IMR-90 (cell line): ENCODE data around the gene LIMS1. TPM values are rescaled to one million over a fixed set of nuclear protein-coding genes. Genes with fewer than 3 reads are reported as not detected.

Experiments
- ATAC-seq: fragments of 200-7000 bp; cut with Tn5 transposase; 2 replicates; pipeline ENCODE4 v1.9.1; 2020; ENCODE audit warnings: low read depth, mild to moderate bottlenecking, moderate library complexity
- BruUV-seq: library from RNA; stranded (reverse); fragments of 400-500 nt; replicated peaks from 2 replicates; lab custom pipeline; 2021; lab: Mats Ljungman, UMichigan
- CTCF ChIA-PET: fragments of 300-600 bp; formaldehyde crosslinking; extraction: SDS; loops from one replicate; lab custom pipeline; 2021; ENCODE audit warnings: antibody characterized with exemption; lab: Yijun Ruan, JAX
- POLR2A ChIA-PET: fragments of 300-600 bp; sonication (Branson Sonifier 250); formaldehyde crosslinking; loops from one replicate; lab custom pipeline; 2022; ENCODE audit warnings: antibody characterized with exemption; ENCODE audit not compliant: unreplicated experiment; lab: Charles Lee
- DNase-seq: peaks from one replicate; pipeline ENCODE4 v3.0.0; 2013
- H2AFZ ChIP-seq: replicated peaks from 2 replicates; pipeline ENCODE3; 2013; ENCODE audit warnings: low read length, mild to moderate bottlenecking; ENCODE audit not compliant: poor library complexity
- H2AK5ac ChIP-seq: 2 replicates; pipeline ENCODE4 v1.6.1; 2013; ENCODE audit warnings: low read depth, low read length, inconsistent platforms
- H2AK9ac ChIP-seq: replicated peaks from 2 replicates; pipeline ENCODE3; 2013; ENCODE audit warnings: mild to moderate bottlenecking, low read depth, low read length, moderate library complexity; ENCODE audit not compliant: poor library complexity
- H2BK120ac ChIP-seq: 2 replicates; pipeline ENCODE4 v1.6.1; 2013; ENCODE audit warnings: low read depth, low read length, inconsistent platforms
- H2BK15ac ChIP-seq: 3 replicates; pipeline ENCODE4 v1.6.1; 2013; ENCODE audit warnings: low read depth, low read length, inconsistent platforms
- H2BK20ac ChIP-seq: 2 replicates; pipeline ENCODE4 v1.6.1; 2013; ENCODE audit warnings: low read depth, mild to moderate bottlenecking, inconsistent platforms, low read length, moderate library complexity
- H2BK5ac ChIP-seq: 2 replicates; pipeline ENCODE4 v1.6.1; 2013; ENCODE audit warnings: mild to moderate bottlenecking, low read depth, low read length, inconsistent platforms; ENCODE audit not compliant: poor library complexity, severe bottlenecking
- H3K14ac ChIP-seq: replicated peaks from 2 replicates; pipeline ENCODE4 v1.6.1; 2013; ENCODE audit warnings: low read depth, low read length, inconsistent platforms
- H3K18ac ChIP-seq: 2 replicates; pipeline ENCODE4 v1.6.1; 2013; ENCODE audit warnings: low read depth, low read length, control low read depth
- H3K23ac ChIP-seq: 2 replicates; pipeline ENCODE4 v1.6.1; 2013; ENCODE audit warnings: low read depth, low read length, inconsistent platforms
- H3K27ac ChIP-seq: 2 replicates; pipeline ENCODE4 v1.5.1; 2013; ENCODE audit warnings: mild to moderate bottlenecking, control low read depth, low read length; ENCODE audit not compliant: insufficient read depth
- H3K27me3 ChIP-seq: 2 replicates; pipeline ENCODE4 v1.6.1; 2013; ENCODE audit warnings: low read length; ENCODE audit not compliant: control insufficient read depth, insufficient read depth
- H3K36me3 ChIP-seq: 2 replicates; pipeline ENCODE4 v1.6.1; 2013; ENCODE audit warnings: low read length, mixed read lengths; ENCODE audit not compliant: control insufficient read depth, insufficient read depth
- H3K4ac ChIP-seq: 2 replicates; pipeline ENCODE4 v1.6.1; 2013; ENCODE audit warnings: low read depth, low read length, inconsistent platforms
- H3K4me1 ChIP-seq: 2 replicates; pipeline ENCODE4 v1.6.1; 2013; ENCODE audit warnings: low read length, mixed read lengths; ENCODE audit not compliant: control insufficient read depth, insufficient read depth
- H3K4me2 ChIP-seq: 2 replicates; pipeline ENCODE4 v1.6.1; 2013; ENCODE audit warnings: low read depth, mild to moderate bottlenecking, control low read depth, low read length, moderate library complexity
- H3K4me3 ChIP-seq: 2 replicates; pipeline ENCODE4 v1.5.1; 2013; ENCODE audit warnings: low read depth, mild to moderate bottlenecking, control low read depth, low read length, moderate library complexity; ENCODE audit not compliant: insufficient read depth
- H3K56ac ChIP-seq: 2 replicates; pipeline ENCODE4 v1.6.1; 2013; ENCODE audit warnings: low read length, inconsistent platforms; ENCODE audit not compliant: insufficient read depth; ENCODE audit errors: extremely low read depth
- H3K79me1 ChIP-seq, 2 experiments: 2 replicates each; pipeline ENCODE4 v1.6.1; 2013; ENCODE audit warnings: low read length in 2 of 2, inconsistent platforms in 1 of 2, low read depth in 1 of 2
- H3K9ac ChIP-seq: 2 replicates; pipeline ENCODE4 v1.6.1; 2013; ENCODE audit warnings: low read depth, low read length, control low read depth
- H3K9me1 ChIP-seq: 2 replicates; pipeline ENCODE4 v1.6.1; 2013; ENCODE audit warnings: low read length, inconsistent platforms; ENCODE audit not compliant: insufficient read depth
- H3K9me3 ChIP-seq: 2 replicates; pipeline ENCODE4 v1.6.1; 2013; ENCODE audit warnings: low read length; ENCODE audit not compliant: control insufficient read depth, insufficient read depth
- H4K20me1 ChIP-seq: 2 replicates; pipeline ENCODE4 v1.6.1; 2013; ENCODE audit warnings: low read length, inconsistent platforms; ENCODE audit not compliant: insufficient read depth
- H4K5ac ChIP-seq: 2 replicates; pipeline ENCODE4 v1.6.1; 2013; ENCODE audit warnings: mild to moderate bottlenecking, low read depth, low read length, control low read depth
- H4K8ac ChIP-seq, 2 experiments: 2 replicates each; pipeline ENCODE4 v1.6.1; 2013; ENCODE audit warnings: low read depth in 2 of 2, low read length in 2 of 2, control low read depth in 1 of 2, inconsistent platforms in 1 of 2
- H4K91ac ChIP-seq: 2 replicates; pipeline ENCODE4 v1.6.1; 2013; ENCODE audit warnings: low read depth, low read length, inconsistent platforms; ENCODE audit not compliant: insufficient read depth
- BHLHE40 ChIP-seq: fragments of 150-350 bp; IDR thresholded peaks from 2 replicates; pipeline ENCODE4 v1.6.1; 2016; ENCODE audit warnings: mild to moderate bottlenecking, low read depth, low read length
- CEBPB ChIP-seq: IDR thresholded peaks from 2 replicates; pipeline ENCODE4 v1.6.1; 2012; ENCODE audit warnings: low read depth, low read length, improper control_type of control experiment
- CHD1 ChIP-seq: IDR thresholded peaks from 2 replicates; pipeline ENCODE4 v1.6.1; 2012; ENCODE audit warnings: low read depth, low read length, improper control_type of control experiment
- CTCF ChIP-seq: conservative IDR thresholded peaks from 2 replicates; pipeline ENCODE4 v1.5.1; 2012; ENCODE audit warnings: mild to moderate bottlenecking, low read depth, low read length, improper control_type of control experiment
- ELK1 ChIP-seq: fragments of 150-350 bp; IDR thresholded peaks from 2 replicates; pipeline ENCODE4 v1.6.1; 2016; ENCODE audit warnings: low read depth, mild to moderate bottlenecking, low read length, moderate library complexity, borderline replicate concordance
- FOS ChIP-seq: fragments of 150-350 bp; IDR thresholded peaks from 2 replicates; pipeline ENCODE4 v1.6.1; 2016; ENCODE audit warnings: low read depth, low read length
- MAFK ChIP-seq: IDR thresholded peaks from 2 replicates; pipeline ENCODE4 v1.6.1; 2012; ENCODE audit warnings: low read depth, low read length, improper control_type of control experiment
- MAZ ChIP-seq: IDR thresholded peaks from 2 replicates; pipeline ENCODE4 v1.6.1; 2012; ENCODE audit warnings: low read depth, mild to moderate bottlenecking, low read length, improper control_type of control experiment, moderate library complexity, borderline replicate concordance
- MXI1 ChIP-seq: IDR thresholded peaks from 2 replicates; pipeline ENCODE4 v1.6.1; 2012; ENCODE audit warnings: low read depth, mild to moderate bottlenecking, low read length, moderate library complexity, borderline replicate concordance
- NFE2L2 ChIP-seq: fragments of 150-350 bp; IDR thresholded peaks from 2 replicates; pipeline ENCODE4 v1.6.1; 2016; ENCODE audit warnings: low read depth, mild to moderate bottlenecking, low read length
- POLR2A ChIP-seq: IDR thresholded peaks from 2 replicates; pipeline ENCODE4 v1.6.1; 2012; ENCODE audit warnings: mild to moderate bottlenecking, low read depth, low read length
- RAD21 ChIP-seq: IDR thresholded peaks from 2 replicates; pipeline ENCODE4 v1.6.1; 2012; ENCODE audit warnings: low read length, improper control_type of control experiment
- RCOR1 ChIP-seq: IDR thresholded peaks from 2 replicates; pipeline ENCODE4 v1.6.1; 2012; ENCODE audit warnings: mild to moderate bottlenecking, low read length, improper control_type of control experiment; ENCODE audit not compliant: insufficient replicate concordance
- RFX5 ChIP-seq: IDR thresholded peaks from 2 replicates; pipeline ENCODE4 v1.8.0; 2012; ENCODE audit warnings: low read depth, mild to moderate bottlenecking, low read length, moderate library complexity
- SMC3 ChIP-seq: fragments of 150-350 bp; IDR thresholded peaks from 2 replicates; pipeline ENCODE4 v1.6.1; 2016; ENCODE audit warnings: low read depth, mild to moderate bottlenecking, antibody characterized with exemption, low read length, moderate library complexity
- USF2 ChIP-seq: fragments of 150-350 bp; IDR thresholded peaks from 2 replicates; pipeline ENCODE4 v1.6.1; 2017; ENCODE audit warnings: mild to moderate bottlenecking, antibody characterized with exemption, low read length, low read depth
- WGBS, 2 experiments: methylation state at CpG; one replicate each; pipeline versions ENCODE4 v1.1.5 to v1.1.7; 2013; ENCODE audit warnings: missing lambda C conversion rate in 2 of 2; ENCODE audit not compliant: insufficient read length in 1 of 2; ENCODE audit errors: extremely low coverage in 2 of 2; 5-methylcytosine and 5-hydroxymethylcytosine counted together
- dilution Hi-C: fragments of 300-500 bp; cut with HindIII; formaldehyde crosslinking; loops from one replicate; pipeline ENCODE4 v1.14.3; 2018; ENCODE audit warnings: low sequenced_read_pairs; ENCODE audit not compliant: unreplicated experiment
- in situ Hi-C: fragments of 300-500 bp; cut with MboI; formaldehyde crosslinking; loops from 3 replicates; pipeline ENCODE4 v1.14.3; 2019; ENCODE audit warnings: low sequenced_read_pairs, inconsistent platforms, mixed read lengths
- intact Hi-C: fragments of 100-400 bp; cut with micrococcal nuclease; formaldehyde crosslinking; loops from 2 replicates; pipeline ENCODE4 v1.10.0; 2022
- polyA plus RNA-seq, 3 experiments: library from polyadenylated mRNA; depleted of rRNA; stranded (reverse); fragments of >200 nt; gene quantifications; 2 replicates each; pipeline ENCODE4 v1.2.3, GENCODE V29; 2012; ENCODE audit warnings: low replicate concordance in 1 of 3
- total RNA-seq: library from RNA; depleted of rRNA; stranded (reverse); fragments of >200 nt; gene quantifications from 2 replicates; pipeline ENCODE4 v1.2.3, GENCODE V29; 2012

Gene LIMS1
- total and polyA plus RNA-seq, 2 of the 4 experiments (the other 2 are of a cell fraction): 59.1 to 131 TPM

GRCh38 chr2:108564510-108564909 lies 30.2 kb downstream of the LIMS1 start:
- no peak overlapping the region for H4K91ac ChIP-seq
- H3K27ac ChIP-seq: no peak overlapping the region
- no peaks in the 10 kb centered on the region for H3K27me3 ChIP-seq
- no peak overlapping the region for H3K9ac ChIP-seq
- no peak overlapping the region for H3K56ac ChIP-seq
- no peaks in the 10 kb centered on the region; the same call in none of the 2 replicates for H3K9me3 ChIP-seq
- H4K8ac ChIP-seq: no peak overlapping the region
- H3K79me1 ChIP-seq: peaks cover 28 to 85% of the 10 kb centered on the region in 2 experiments
- no peak overlapping the region for H3K4ac ChIP-seq
- no peak overlapping the region for H2AK9ac ChIP-seq
- H3K4me2 ChIP-seq: no peak overlapping the region
- no peak overlapping the region for H2AK5ac ChIP-seq
- WGBS, 2 experiments: 94% methylated on average over 3 of the region's 6 CpGs; no CpG with 5 or more reads in 1 of the 2 experiments
- intact Hi-C loops: no loop called here
- no peak overlapping the region for H2BK15ac ChIP-seq
- no peak overlapping the region for H4K5ac ChIP-seq
- no peak overlapping the region for H3K4me3 ChIP-seq
- CTCF ChIA-PET: interaction anchor here (0.9 kb wide), 1 partner anchor 11 kb away, joined by 3 read pairs; no protein-coding TSS in a partner anchor
- in situ Hi-C loops: no loop called here
- peaks cover 35% of the 10 kb centered on the region for H4K20me1 ChIP-seq
- ATAC-seq (no peak), DNase-seq (no peak)
- TF ChIP-seq ELK1 (no peak), RCOR1 (no peak), POLR2A (no peak), CEBPB (no peak), RAD21 (no peak), BHLHE40 (no peak), MAFK (no peak), USF2 (no peak), CTCF (no peak), SMC3 (no peak), MAZ (no peak), FOS (no peak), RFX5 (no peak), NFE2L2 (no peak), CHD1 (no peak), MXI1 (no peak)
- no peak overlapping the region for H2AFZ ChIP-seq
- H3K14ac ChIP-seq: no peak overlapping the region
- no peak overlapping the region for H2BK20ac ChIP-seq
- peaks cover 5% of the 10 kb centered on the region for H3K4me1 ChIP-seq
- no peak overlapping the region for H2BK5ac ChIP-seq
- H3K23ac ChIP-seq: no peak overlapping the region
- POLR2A ChIA-PET: no interaction called here
- no TSS peak for BruUV-seq
- dilution Hi-C loops: no loop called here
- no peak overlapping the region for H3K18ac ChIP-seq
- peaks cover 8% of the 10 kb centered on the region for H3K9me1 ChIP-seq
- no peak overlapping the region for H2BK120ac ChIP-seq
- peaks cover 2% of the 10 kb centered on the region; the same call in 1 of the 2 replicates for H3K36me3 ChIP-seq
